Measurements from ENCODE around the gene ANKRD31.
"Not testable (repeated sequence)": the region's sequence is repeated elsewhere in the genome, so short reads cannot be mapped to it uniquely, and the experiment has no call there.

Gene ANKRD31

DNA sequence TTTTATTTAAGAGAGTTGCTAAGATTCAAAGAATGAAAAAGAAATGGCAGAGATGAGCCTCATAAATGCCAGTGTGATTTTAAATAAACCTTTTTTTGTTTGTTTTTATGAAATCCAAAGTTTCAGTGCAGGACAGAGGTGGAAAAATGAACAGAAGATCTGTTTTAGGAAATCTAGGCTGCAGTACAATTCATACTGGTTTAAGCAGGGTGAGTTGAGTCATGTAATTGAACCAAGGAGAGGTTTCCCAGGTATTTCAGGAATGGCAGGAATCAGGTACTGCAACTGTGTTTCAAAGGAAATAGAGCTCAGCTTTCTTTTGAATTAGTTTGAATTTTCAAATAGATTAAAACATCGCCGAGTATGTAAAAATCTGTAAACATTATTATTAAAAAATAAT, 3.0 kb upstream of the ANKRD31 start:
- H3K4me3 ChIP-seq (ENCODE audit: low read depth, low read length) = no peak overlapping the region
- DNase-seq (ENCODE audit: low read depth) = no peak

DNA sequence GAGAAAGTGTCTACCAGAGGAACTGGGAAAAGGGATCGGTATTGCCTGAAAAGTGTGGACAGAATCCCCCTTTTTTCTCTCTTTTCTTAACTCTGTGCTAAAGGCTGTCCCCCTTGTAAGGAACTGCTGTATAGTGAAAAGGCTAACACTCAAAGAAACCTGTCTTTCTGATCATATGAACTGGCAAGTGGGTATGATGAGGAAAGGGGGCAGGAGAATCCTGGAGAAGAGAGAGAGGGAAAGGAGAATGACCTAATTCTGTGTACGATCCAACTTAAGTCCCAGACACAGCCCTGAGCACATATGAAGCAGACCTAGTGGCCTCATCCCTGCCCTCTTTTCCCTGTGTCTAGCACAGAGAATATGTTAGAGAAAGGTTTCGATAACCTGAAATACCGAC, 967 bp downstream of the ANKRD31 start:
- no peak overlapping the region for H3K4me3 ChIP-seq (ENCODE audit: low read depth, low read length)
- no peak for DNase-seq (ENCODE audit: low read depth)

DNA sequence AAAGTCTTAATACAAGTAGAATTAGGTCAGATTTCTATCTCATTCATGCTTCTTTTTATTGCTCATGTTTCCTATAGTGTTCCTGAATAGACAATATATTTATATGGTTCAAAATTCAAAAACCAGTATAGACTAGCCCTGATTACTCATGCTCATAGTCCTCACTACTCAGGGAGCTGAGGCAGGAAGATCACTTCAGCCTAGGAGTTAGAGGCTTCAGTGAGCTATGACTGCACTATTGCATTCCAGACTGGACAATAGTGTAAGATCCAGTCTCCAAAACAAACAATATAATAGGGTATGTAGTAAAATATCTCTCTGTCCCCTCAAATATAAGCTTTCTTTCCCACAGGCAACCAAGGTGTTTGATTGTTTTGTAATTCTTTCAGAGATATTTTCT, 2.4 kb downstream of the ANKRD31 start:
- H3K4me3 ChIP-seq (ENCODE audit: low read depth, low read length) = no peak overlapping the region
- DNase-seq (ENCODE audit: low read depth) = no peak

- no peak for DNase-seq (ENCODE audit: low read depth)
- no peak overlapping the region for H3K4me3 ChIP-seq (ENCODE audit: low read depth, low read length)
Observed at GRCh38 chr5:75226916-75227315, 9.8 kb downstream of the ANKRD31 start.

GRCh38 chr5:75225506-75225905, 11.2 kb downstream of the ANKRD31 start:
- no peak overlapping the region for H3K4me3 ChIP-seq (ENCODE audit: low read depth, low read length)
- no peak for DNase-seq (ENCODE audit: low read depth)

GRCh38 chr5:75220787-75221186, 15.9 kb downstream of the ANKRD31 start:
- not testable (repeated sequence) for DNase-seq (ENCODE audit: low read depth); H3K4me3 ChIP-seq (ENCODE audit: low read depth, low read length)

DNA sequence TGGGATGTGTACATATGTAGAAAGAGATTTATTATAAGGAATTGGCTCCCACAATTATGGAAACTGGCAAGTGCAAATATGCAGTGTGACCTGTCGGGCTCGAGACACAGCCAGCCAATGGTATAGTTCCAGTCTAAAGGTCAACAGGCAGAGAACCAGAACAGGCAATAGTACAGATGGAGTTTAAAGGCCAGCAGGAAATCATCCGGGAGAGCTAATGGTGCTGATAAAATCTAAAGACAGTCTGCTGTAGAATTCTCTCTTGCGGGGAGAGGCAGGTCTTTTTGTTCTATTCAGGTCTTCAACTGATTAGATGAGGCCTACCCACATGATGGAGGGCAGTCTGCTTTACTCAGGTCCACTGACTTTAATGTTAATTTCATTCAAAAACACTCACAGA, 21.8 kb downstream of the ANKRD31 start:
- DNase-seq (ENCODE audit: low read depth) = no peak
- H3K4me3 ChIP-seq (ENCODE audit: low read depth, low read length) = no peak overlapping the region

- no peak for DNase-seq (ENCODE audit: low read depth)
- H3K4me3 ChIP-seq (ENCODE audit: low read depth, low read length) = no peak overlapping the region
Observed at GRCh38 chr5:75214409-75214808, 22.3 kb downstream of the ANKRD31 start.

DNA sequence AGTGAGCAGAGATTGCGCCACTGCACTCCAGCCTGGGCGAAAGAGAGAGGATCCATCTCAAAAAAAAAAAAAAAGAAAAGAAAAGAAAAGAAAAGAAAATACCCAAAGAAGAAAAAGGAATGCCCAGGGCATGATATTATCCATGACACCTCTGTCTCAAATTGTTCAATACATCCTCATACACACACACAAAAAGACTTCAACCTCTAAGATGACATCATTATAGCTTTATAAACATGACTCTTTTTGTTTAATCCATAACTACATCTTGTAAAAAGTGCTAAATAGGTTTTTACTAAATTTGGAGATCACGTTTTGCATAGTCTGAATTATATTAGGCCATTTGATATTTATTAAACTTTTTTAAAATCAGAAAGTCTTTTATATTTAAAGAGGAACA, 33.1 kb downstream of the ANKRD31 start:
- no peak overlapping the region for H3K4me3 ChIP-seq (ENCODE audit: low read depth, low read length)
- no peak for DNase-seq (ENCODE audit: low read depth)

DNA sequence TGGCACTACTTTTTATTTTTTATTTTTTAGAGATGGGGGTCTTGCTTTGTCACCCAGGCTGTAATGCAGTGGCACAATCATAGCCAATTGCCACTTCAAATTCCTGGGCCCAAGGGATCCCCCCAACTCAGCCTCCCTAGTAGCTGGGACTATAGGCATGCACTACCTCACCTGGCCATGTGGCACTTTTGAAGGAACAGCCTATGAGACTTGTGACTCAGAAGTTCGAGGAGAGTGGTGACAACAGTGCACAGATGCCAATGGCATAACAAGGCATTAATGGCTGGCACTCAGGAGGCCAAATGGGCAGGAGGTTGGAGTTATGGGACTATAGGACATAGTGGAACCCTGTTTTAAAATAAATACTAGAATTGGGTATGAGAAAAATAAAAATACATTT, 33.7 kb downstream of the ANKRD31 start:
- no peak for DNase-seq (ENCODE audit: low read depth)
- H3K4me3 ChIP-seq (ENCODE audit: low read depth, low read length) = no peak overlapping the region

GRCh38 chr5:75200776-75201175, 35.9 kb downstream of the ANKRD31 start:
- H3K4me3 ChIP-seq (ENCODE audit: low read depth, low read length) = no peak overlapping the region
- no peak for DNase-seq (ENCODE audit: low read depth)

DNA sequence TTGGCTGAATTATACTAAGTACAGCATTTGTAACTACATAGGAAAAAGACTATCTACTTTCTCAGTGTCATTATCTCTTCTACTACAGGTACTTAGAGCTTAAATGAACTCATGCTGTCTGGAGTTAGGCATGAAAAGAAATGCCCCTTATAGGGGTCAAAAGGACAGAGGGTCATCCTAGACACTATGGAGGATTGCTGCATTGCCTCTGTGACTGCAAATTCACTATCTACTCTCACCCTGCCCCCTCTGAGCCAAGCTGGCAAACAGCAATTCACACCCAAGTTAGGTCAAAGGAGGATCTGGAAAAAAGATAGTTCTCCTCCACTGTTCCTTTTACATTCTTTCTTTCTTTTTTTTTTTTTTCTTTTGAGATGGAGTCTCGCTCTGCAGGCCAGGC, 36.7 kb downstream of the ANKRD31 start:
- no peak overlapping the region for H3K4me3 ChIP-seq (ENCODE audit: low read depth, low read length)
- no peak for DNase-seq (ENCODE audit: low read depth)

DNA sequence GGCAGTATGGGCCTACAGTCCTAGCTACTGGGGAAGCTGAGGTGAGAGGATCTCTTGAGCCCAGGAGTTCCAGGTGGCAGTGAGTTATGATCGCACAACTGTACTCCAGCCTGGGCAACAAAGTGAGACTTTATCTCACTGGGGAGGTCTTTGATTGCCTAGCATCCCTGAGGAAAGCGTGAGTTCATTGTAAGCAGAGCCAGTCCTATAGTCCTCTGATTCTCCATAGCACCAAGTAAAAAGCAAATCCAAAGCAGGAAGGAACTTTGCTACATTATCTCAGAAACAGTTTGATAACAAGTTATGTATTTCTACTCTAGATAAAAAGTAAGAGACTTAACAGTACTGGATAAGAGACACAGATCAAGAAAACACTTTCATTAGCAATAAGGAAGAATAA, 37.6 kb downstream of the ANKRD31 start:
- H3K4me3 ChIP-seq (ENCODE audit: low read depth, low read length) = no peak overlapping the region
- DNase-seq (ENCODE audit: low read depth) = no peak

DNA sequence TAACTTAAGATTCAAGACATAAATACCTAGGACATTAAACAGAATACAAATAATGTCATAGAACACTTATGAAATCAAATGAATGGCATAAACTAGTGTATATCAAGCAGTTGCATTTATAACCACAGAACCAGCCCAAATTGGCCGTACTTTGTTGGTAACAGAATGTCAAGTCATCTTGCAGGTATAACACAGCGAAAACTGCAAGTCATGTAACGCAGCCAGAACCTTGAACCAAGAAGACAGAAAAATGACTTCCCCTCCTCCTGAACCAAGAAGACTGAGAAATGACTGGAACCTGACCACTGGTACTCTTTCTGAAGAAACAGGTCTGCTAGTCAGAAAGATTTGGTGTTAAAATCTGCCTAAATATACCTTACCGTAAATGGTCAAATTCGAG, 38.9 kb downstream of the ANKRD31 start:
- DNase-seq (ENCODE audit: low read depth) = no peak
- no peak overlapping the region for H3K4me3 ChIP-seq (ENCODE audit: low read depth, low read length)

DNA sequence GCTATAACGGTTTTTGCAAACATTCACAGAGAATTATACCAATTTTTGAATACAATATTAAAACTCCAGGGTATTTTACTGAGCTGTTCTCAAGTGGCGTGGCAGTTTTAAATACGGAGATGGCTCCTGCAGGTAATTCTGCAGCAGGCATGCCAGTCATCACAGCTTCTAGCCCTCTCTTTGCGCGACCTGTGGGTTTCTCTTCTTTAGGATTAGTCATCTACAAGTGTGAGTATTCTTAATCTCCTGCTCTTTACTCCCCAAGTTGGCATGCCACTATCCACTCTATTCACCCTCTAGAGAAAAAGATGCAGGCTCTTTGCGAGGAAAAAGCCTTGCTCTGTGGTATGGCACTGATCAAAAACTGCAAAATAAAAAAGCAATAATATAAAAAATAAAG, 43.9 kb downstream of the ANKRD31 start:
- no peak overlapping the region for H3K4me3 ChIP-seq (ENCODE audit: low read depth, low read length)
- DNase-seq (ENCODE audit: low read depth) = no peak

DNA sequence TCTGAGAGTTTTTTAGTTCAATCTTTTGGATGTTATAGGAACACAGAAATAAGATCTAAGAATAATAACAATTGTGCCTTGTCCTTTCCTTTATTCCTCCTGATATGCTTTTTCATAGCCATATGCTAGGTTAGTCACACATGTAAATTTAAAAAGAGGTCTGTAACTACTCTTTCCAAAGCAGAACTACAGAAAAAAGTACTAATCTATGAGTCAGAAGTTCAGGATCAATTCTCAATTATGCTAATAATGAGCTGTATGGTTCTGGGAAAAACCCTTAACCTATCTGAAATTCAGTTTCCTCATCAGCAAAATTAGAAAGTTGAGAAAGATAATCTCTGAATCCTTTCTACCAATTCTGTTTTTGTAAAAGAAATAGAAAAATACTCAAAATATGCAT, 44.4 kb downstream of the ANKRD31 start:
- no peak for DNase-seq (ENCODE audit: low read depth)
- H3K4me3 ChIP-seq (ENCODE audit: low read depth, low read length) = no peak overlapping the region

GRCh38 chr5:75190227-75190626, 46.5 kb downstream of the ANKRD31 start:
- H3K4me3 ChIP-seq (ENCODE audit: low read depth, low read length) = no peak overlapping the region
- DNase-seq (ENCODE audit: low read depth) = no peak

GRCh38 chr5:75189353-75189752, 47.3 kb downstream of the ANKRD31 start:
- DNase-seq (ENCODE audit: low read depth) = no peak
- no peak overlapping the region for H3K4me3 ChIP-seq (ENCODE audit: low read depth, low read length)

GRCh38 chr5:75185763-75186162, 50.9 kb downstream of the ANKRD31 start:
- no peak for DNase-seq (ENCODE audit: low read depth)
- H3K4me3 ChIP-seq (ENCODE audit: low read depth, low read length) = no peak overlapping the region

DNA sequence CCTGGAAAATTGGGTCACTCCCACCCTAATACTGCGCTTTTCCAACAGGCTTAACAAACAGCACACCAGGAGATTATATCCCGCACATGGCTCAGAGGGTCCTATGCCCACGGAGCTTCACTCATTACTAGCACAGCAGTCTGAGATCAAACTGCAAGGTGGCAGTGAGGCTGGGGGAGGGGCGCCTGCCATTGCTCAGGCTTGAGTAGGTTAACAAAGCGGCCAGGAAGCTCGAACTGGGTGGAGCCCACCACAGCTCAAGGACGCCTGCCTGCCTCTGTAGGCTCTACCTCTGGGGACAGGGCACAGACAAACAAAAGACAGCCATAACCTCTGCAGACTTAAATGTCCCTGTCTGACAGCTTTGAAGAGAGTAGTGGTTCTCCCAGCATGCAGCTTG, 60.7 kb downstream of the ANKRD31 start:
- not testable (repeated sequence) for DNase-seq (ENCODE audit: low read depth); H3K4me3 ChIP-seq (ENCODE audit: low read depth, low read length)

DNA sequence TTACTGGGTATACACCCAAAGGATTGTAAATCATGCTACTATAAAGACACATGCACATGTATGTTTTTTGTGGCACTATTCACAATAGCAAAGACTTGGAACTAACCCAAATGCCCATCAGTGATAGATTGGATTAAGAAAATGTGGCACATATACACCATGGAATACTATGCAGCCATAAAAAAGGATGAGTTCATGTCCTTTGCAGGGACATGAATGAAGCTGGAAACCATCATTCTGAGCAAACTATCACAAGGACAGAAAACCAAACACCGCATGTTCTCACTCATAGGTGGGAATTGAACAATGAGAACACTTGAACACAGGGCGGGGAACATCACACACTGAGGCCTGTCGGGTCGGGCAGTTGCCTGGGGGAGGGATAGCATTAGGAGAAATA, 61.8 kb downstream of the ANKRD31 start:
- not testable (repeated sequence) for H3K4me3 ChIP-seq (ENCODE audit: low read depth, low read length); DNase-seq (ENCODE audit: low read depth)

DNA sequence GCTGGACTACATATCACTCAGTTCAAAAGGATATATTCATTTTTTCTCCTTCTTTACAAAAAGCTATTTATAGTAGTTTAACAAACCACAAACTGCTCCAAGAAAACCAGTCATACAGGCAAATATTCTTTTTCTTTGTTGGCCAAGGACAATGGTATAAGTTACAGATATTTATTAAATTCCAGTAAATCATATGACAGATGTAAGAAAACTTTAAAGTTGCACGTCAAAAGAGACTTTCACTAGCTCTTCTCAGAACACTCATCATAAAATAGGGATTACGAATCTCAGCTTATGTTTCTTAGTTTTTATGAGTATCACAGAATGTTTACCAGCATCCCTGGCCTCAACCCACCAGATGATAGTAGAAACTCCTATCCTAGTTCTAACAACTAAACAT, 67.2 kb downstream of the ANKRD31 start:
- no peak for DNase-seq (ENCODE audit: low read depth)
- H3K4me3 ChIP-seq (ENCODE audit: low read depth, low read length) = no peak overlapping the region

Measured in skeletal muscle cell (primary cell).